NCI-H1436 treated with DMSO at 0.1 percent for 48 hours (cell line): ENCODE measurements around the gene AP4M1.

ENCODE experiments used
- DNase-seq: peaks from one replicate; lab custom pipeline; 2025; lab: John Stamatoyannopoulos, UW

AP4M1 gene

GRCh38 chr7:100101016-100101862 lies at the start of gene AP4M1, which contains the start of gene MCM7:
Gene AP4M1 (plus strand): TSS chr7:100101643. CDS start chr7:100101715, 72 bp downstream.
Gene MCM7 (minus strand): TSS chr7:100101397. CDS start chr7:100101294, 103 bp downstream.
- peak; percentile 90 for DNase-seq

GRCh38 chr7:100053215-100053614 lies 48.2 kb upstream of the AP4M1 start:
- DNase-seq, result peak; percentile 70

DNA sequence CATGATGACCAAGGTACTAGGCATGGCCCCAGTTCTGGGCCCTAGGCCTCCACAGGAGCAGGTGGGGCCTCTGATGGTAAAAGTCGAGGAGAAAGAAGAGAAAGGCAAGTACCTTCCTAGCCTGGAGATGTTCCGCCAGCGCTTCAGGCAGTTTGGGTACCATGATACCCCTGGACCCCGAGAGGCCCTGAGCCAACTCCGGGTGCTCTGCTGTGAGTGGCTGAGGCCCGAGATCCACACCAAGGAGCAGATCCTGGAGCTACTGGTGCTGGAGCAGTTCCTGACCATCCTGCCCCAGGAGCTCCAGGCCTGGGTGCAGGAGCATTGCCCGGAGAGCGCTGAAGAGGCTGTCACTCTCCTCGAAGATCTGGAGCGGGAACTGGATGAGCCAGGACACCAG lies 44.4 kb upstream of the AP4M1 start:
- DNase-seq, result no peak

DNA sequence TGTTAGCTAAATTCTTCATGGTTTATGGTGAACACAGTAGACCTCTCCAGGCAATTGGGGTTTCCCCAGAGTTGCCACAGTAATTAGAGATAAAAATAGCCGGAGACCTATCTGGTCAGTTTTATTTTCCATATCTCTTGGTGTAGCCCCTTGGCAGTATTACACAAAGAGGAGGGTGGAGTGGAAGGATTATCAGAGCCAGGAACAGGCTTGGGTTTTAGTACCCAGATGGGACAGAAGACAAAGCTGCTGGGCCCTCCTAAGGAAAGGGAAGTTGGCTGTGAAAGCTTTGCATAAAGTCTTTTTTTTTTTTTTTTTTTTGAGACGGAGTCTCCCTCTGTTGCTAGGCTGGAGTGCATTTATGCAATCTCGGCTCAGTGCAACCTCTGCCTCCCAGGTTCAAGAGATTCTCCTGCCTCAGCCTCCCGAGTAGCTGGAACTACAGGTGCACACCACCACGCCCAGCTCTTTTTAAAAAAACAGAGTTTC lies 42.1 kb upstream of the AP4M1 start:
- no peak for DNase-seq

- no peak for DNase-seq
Observed at GRCh38 chr7:100061518-100062193, 39.8 kb upstream of the AP4M1 start.

DNA sequence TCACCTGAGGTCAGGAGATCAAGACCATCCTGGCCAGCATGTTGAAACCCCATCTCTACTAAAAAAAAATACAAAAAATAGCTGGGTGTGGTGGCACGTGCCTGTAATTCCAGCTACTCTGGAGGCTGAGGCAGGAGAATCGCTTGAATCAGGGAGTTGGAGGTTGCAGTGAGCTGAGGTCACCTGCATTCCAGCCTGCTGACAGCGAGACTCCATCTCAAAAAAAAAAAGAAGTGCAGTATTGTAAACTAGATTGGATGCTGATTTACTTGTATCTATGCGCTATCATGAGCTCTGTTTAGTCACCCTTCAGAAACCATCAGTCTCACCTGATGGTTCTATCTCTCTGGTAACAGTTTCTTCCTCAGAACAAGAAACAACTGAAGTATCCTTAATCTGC lies 38.1 kb upstream of the AP4M1 start:
- no peak for DNase-seq

DNA sequence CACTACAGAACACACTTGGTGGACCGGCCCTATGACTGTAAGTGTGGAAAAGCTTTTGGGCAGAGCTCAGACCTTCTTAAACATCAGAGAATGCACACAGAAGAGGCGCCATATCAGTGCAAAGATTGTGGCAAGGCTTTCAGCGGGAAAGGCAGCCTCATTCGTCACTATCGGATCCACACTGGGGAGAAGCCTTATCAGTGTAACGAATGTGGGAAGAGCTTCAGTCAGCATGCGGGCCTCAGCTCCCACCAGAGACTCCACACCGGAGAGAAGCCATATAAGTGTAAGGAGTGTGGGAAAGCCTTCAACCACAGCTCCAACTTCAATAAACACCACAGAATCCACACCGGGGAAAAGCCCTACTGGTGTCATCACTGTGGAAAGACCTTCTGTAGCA lies 37.3 kb upstream of the AP4M1 start:
- no peak for DNase-seq

DNA sequence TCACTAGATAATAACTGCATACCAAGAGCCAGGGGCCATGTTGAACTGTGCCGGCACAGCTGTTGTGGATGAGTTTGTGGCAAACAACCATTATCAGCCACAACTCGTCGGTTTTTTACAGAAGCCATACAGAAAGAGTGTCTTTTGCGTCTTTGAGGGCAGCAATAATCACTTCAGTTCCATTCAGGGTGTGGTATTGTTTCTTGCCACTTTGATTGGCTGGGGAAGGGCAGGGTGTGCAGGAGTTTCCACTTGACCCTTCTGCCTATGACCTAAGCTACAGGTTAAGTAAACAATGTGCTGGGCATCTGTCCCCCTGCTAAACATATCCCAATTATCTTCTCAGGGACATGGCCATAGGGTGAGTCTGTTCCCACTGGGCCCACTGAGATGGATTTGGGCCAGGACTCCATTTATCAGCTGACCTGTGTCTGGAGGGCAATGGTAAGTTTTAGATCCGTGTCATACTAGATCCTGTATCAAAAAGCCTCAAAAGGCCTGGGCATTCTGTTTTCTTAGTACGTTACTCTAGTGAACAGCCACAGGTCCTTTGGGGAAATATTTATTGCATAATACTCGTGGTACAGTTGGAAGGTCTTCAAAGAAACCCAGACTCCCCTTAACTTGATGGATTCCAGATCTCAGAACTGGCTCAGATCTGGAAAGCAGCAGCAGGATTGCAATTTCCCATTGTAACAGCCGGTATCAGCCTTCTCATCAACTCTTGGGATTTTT lies 35.8 kb upstream of the AP4M1 start:
- DNase-seq, result no peak

DNA sequence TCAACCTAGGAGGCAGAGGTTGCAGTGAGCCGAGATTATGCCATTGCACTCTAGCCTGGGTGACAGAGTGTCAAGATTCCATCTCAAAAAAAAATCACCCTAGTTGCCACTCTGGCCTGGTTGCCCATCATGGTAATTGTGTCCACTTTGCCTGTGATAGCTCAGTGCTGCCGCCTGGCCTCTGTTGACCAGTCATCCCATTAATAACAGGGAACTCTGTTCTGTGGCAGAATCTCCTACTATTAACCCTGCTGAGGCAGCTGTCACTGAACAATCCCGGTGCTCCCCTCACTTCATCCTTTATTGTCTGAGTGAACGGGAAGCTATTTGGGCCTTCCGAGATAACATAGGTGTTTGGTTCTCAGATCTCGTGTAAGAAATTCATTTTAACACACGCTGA lies 34.5 kb upstream of the AP4M1 start:
- no peak for DNase-seq

GRCh38 chr7:100069991-100070390 lies 31.5 kb upstream of the AP4M1 start:
- no peak for DNase-seq

- DNase-seq, result no peak
Observed at GRCh38 chr7:100071018-100071723, 30.3 kb upstream of the AP4M1 start.

DNA sequence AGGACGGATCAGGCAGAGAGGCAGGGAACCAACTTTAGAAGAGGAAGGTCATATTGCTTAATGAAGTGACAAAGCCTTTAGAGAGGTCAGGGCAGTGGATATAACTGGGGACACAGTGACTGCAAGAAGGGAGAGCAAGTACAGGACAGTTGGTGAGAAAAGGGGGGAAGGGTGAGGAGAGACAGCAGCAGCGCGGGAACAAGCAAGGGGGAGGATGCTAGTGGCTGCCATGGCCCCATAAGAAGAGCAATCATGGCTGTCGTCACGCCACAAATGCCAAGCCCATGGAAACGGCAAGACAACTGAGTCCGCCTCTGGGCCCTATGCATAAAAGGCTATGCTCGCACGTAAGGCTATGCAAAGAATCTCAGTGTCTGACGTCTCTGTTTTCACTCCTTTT lies 29.0 kb upstream of the AP4M1 start:
- DNase-seq, result no peak

GRCh38 chr7:100074841-100075240 lies 26.6 kb upstream of the AP4M1 start:
- no peak for DNase-seq

DNA sequence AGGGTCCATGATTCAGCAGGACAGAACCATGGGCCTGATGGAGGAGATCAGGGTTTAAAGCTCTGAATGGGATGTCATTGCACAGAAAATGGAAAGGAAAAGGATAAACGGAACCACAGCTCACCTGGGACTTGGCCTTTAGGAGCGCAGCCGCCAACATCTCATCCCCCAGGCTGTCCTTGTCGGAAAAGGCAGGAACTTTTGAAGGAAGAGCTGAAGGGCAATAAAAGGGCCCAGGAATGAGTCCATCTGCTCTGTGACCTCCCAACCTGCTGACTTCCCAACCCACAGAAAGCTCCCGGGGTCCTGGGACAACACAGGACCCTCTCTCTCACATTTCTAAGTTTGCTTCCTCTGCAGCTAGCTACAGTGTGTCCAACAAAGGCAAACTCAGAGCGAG lies 26.0 kb upstream of the AP4M1 start:
- DNase-seq, result no peak

GRCh38 chr7:100077205-100077604 lies 24.2 kb upstream of the AP4M1 start:
- DNase-seq, result no peak

- no peak for DNase-seq
Observed at GRCh38 chr7:100079024-100079560, 22.4 kb upstream of the AP4M1 start.

- no peak for DNase-seq
Observed at GRCh38 chr7:100080907-100081534, 20.4 kb upstream of the AP4M1 start.

GRCh38 chr7:100081535-100082102 lies 19.8 kb upstream of the AP4M1 start, which contains the start of gene ZNF3:
Gene ZNF3 (minus strand): TSS chr7:100081723. CDS start chr7:100077357, 4,366 bp downstream.
- DNase-seq, result peak; percentile 80

DNA sequence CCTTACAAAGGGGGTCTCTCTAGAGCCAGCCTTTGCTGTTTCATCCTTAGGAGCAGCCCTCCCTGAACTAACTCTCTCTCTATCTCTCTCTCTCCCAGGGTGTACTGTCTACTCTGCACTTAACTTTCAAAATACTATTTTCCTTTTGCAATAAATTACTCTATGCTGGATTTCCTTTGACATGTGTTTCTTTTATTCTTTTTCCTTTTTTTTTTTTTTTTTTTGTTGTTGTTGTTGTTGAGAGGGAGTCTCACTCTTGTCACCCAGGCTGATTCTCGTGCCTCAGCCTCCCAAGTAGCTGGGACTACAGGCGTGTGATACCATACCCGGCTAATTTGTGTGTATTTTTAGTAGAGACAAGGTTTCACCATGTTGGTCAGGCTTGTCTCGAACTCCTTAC lies 18.5 kb upstream of the AP4M1 start:
- no peak for DNase-seq

DNA sequence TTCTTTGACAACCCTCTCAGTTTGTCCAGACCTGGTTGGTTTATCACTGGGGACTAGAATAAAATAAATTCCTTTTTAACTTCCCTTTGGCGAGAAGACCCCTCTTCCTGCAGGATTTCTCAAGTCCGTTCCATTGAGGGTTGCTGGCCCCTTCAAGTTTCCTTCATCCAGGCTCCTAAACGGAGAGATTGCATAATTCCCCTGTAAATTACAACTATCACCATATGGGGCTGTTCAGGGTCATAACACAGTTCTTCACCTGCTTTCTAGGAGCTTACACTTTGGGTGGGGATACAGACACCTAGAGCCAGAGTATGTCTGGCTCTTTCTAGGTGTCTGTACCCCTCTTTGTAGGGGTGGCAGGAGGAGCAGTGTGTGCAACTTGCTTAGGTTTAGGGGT lies 15.9 kb upstream of the AP4M1 start:
- DNase-seq, result no peak
